Left lung (tissue), 10 donors: ENCODE measurements around the gene LRRC23. TPM values are rescaled to one million over a fixed set of nuclear protein-coding genes. Genes with fewer than 3 reads are reported as not detected.
"Not testable (repeated sequence)": the region's sequence is repeated elsewhere in the genome, so short reads cannot be mapped to it uniquely, and the experiment has no call there.

ENCODE experiments used
- ATAC-seq: fragments of 200-7000 bp; cut with Tn5 transposase; one replicate; pipeline ENCODE4 v1.9.1; 2020; ENCODE audit warnings: moderate library complexity
- DNase-seq, 4 donors: peaks; one replicate each; pipeline ENCODE4 v3.0.0-alpha.2; 2013 to 2020
- H3K27ac ChIP-seq, 2 donors: fragments of 200-600 bp; sonication (generic) in 1 of 2; one replicate each; pipeline versions ENCODE4 v1.5.0 to v1.8.0; 2020 to 2021
- H3K27me3 ChIP-seq, 2 donors: fragments of 200-600 bp; sonication (generic) in 1 of 2; one replicate each; pipeline versions ENCODE4 v1.5.0 to v1.8.0; 2020 to 2021
- H3K36me3 ChIP-seq, 2 donors: fragments of 200-600 bp; sonication (generic) in 1 of 2; one replicate each; pipeline versions ENCODE4 v1.5.0 to v1.8.0; 2020 to 2021
- H3K4me1 ChIP-seq, 2 donors: fragments of 200-600 bp; one replicate each; pipeline ENCODE4 v1.8.0; 2021
- H3K4me3 ChIP-seq, 2 donors: fragments of 200-600 bp; sonication (generic) in 1 of 2; one replicate each; pipeline versions ENCODE4 v1.5.0 to v1.8.0; 2020 to 2021; ENCODE audit warnings: mild to moderate bottlenecking in 1 of 2
- H3K9me3 ChIP-seq, 2 donors: fragments of 200-600 bp; sonication (generic) in 1 of 2; one replicate each; pipeline versions ENCODE4 v1.5.0 to v1.8.0; 2020 to 2021
- CTCF ChIP-seq, 2 donors: fragments of 200-600 bp; sonication (generic) in 1 of 2; IDR thresholded peaks; one replicate each; pipeline versions ENCODE4 v1.5.0 to v1.8.0; 2021; ENCODE audit warnings: antibody characterized with exemption in 2 of 2
- intact Hi-C, 2 donors: fragments of 100-400 bp; cut with DNase I; formaldehyde crosslinking; loops; one replicate each; pipeline versions ENCODE4 v1.11.2 to v1.14.2; 2022
- polyA plus RNA-seq, 6 donors: library from polyadenylated mRNA; unstranded; fragments of 120-200 nt; gene quantifications; one replicate each; pipeline ENCODE4 v1.2.1, GENCODE V29; 2013; ENCODE audit not compliant: insufficient read length in 6 of 6
- total RNA-seq, 2 donors: library from RNA; stranded (reverse); fragmentation: NEBNext Ultra II Directional; extraction: Animal tissue kit (Norgen Biotek cat#: 25700); gene quantifications; one replicate each; pipeline ENCODE4 v1.2.1, GENCODE V29; 2021
- donor health status: DM: no; HTN: yes; CAD: no.
- donor health status: DM: no; HTN: no; CAD: no.

The LRRC23 gene
- total and polyA plus RNA-seq, 8 donors = 11.0 to 36.8 (median 22.1) TPM

- TF ChIP-seq CTCF (IDR thresholded peaks at IDR 0.05) = no peak
- no peak overlapping the region for H3K4me3 ChIP-seq
- peaks cover 9 to 36% of the 10 kb centered on the region in 2 donors for H3K4me1 ChIP-seq
- no peaks in the 10 kb centered on the region for H3K27me3 ChIP-seq
- H3K36me3 ChIP-seq = peaks cover 0 to 37% of the 10 kb centered on the region in 2 donors
- DNase-seq (peak in 1 of 4 donors; percentile 66), ATAC-seq (peak; percentile 21)
- intact Hi-C loops = no loop called here
- H3K9me3 ChIP-seq = no peaks in the 10 kb centered on the region
- peak overlapping the region; percentile 71 to 83 for H3K27ac ChIP-seq
Observed at GRCh38 chr12:6887460-6887859, 17.2 kb upstream of the LRRC23 start.

DNA sequence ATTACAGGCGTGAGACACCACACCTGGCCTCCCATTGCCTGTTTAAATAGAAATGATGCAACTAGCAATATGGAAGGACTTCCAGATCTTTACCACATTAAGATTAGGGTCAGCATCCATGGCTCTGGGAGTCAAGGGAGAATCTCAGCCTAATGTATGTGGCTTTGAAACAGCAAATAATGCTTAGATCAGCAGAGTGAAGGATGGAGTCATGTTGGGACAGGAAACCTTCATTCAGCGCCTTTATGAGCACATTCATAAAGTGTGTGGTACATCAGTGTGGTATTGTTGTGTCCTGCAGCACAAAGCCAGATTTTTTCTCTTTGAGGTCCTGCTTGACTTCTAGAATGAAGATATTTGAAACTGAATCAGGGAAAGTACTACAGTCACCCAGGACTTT is 16.3 kb upstream of the LRRC23 start:
- Histone ChIP-seq H3K27ac (no peak overlapping the region), H3K9me3 (no peaks in the 10 kb centered on the region), H3K27me3 (no peaks in the 10 kb centered on the region), H3K4me1 (peaks cover 9 to 36% of the 10 kb centered on the region in 2 donors), H3K36me3 (peaks cover 0 to 28% of the 10 kb centered on the region in 2 donors), H3K4me3 (no peak overlapping the region)
- ATAC-seq (no peak), DNase-seq (no peak)
- intact Hi-C loops = no loop called here
- TF ChIP-seq CTCF (IDR thresholded peaks at IDR 0.05) = no peak

- peak in 1 of 4 donors; percentile 2 for DNase-seq
- H3K9me3 ChIP-seq, ATAC-seq, H3K4me3 ChIP-seq, H3K27me3 ChIP-seq, H3K27ac ChIP-seq, intact Hi-C loops: not testable (repeated sequence)
- Histone ChIP-seq H3K4me1 (peaks cover 9 to 36% of the 10 kb centered on the region in 2 donors), H3K36me3 (peaks cover 0 to 23% of the 10 kb centered on the region in 2 donors)
Observed at GRCh38 chr12:6888794-6889193, 15.8 kb upstream of the LRRC23 start.

GRCh38 chr12:6889775-6890573 is 14.6 kb upstream of the LRRC23 start:
- H3K27ac ChIP-seq = peak overlapping the region; percentile 94
- ATAC-seq, intact Hi-C loops, H3K9me3 ChIP-seq, H3K27me3 ChIP-seq: not testable (repeated sequence)
- peaks cover 9 to 39% of the 10 kb centered on the region in 2 donors for H3K4me1 ChIP-seq
- peak in 1 of 4 donors; percentile 29 for DNase-seq
- peaks cover 0 to 12% of the 10 kb centered on the region in 2 donors for H3K36me3 ChIP-seq
- H3K4me3 ChIP-seq = peak overlapping the region in 1 of 2 donors; percentile 43

DNA sequence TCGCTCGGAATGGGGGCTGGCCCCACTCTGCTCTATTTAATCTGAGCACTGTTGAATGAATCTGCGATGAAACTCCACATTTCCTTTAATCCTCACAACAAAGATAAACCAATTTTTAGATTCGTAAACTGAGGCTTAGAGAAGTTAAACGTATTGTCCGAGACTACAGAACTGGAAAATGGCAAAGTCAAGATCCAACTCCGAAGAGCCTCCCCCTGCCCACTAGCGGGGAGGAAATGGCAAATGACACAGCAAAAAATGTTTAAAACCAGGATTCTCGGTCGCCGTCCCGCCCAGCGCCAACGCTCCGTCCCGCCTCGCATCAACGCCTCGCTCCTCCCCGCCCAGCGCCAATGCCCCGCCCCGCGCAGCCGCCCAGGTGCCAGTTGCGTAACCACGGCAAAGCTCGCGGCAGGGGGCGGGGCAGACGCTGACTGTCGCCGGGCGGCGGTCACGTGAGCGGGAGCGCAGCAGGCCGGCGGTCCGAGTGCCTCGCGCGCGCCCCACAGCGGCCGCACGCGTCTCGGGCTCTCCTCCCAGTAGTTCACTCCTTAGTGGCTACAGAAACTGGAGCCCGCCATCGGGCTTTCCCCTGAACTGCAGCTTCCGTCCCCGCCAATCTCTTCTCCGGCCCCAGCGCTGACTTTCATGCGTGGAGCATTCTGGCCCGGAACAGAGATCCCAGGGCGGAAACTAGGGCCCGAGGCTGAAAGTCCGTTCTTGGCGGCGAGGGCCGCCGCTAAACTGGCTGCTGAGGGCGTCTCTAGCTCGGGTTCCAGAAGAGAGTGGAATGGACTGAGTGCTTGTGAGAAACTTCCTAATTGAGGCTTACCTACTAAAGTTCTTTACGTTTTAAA is 13.6 kb upstream of the LRRC23 start:
- DNase-seq (peak; percentile 97 to 100 (median 98)), ATAC-seq (peak; percentile 98)
- intact Hi-C loops = no loop called here
- TF ChIP-seq CTCF (IDR thresholded peaks at IDR 0.05) = peak; percentile 86 to 94
- Histone ChIP-seq H3K9me3 (no peaks in the 10 kb centered on the region), H3K36me3 (peaks cover 0 to 5% of the 10 kb centered on the region in 2 donors), H3K4me1 (peaks cover 9 to 34% of the 10 kb centered on the region in 2 donors), H3K27ac (peak overlapping the region; percentile 94), H3K4me3 (peak overlapping the region; percentile 41 to 43), H3K27me3 (no peaks in the 10 kb centered on the region)

- DNase-seq (peak in 1 of 4 donors; percentile 30), ATAC-seq (peak; percentile 1)
- H3K27ac ChIP-seq = peak overlapping the region; percentile 94
- H3K4me3 ChIP-seq = peak overlapping the region; percentile 41 to 43
- peaks cover 9 to 34% of the 10 kb centered on the region in 2 donors for H3K4me1 ChIP-seq
- no peak for TF ChIP-seq CTCF (IDR thresholded peaks at IDR 0.05)
- intact Hi-C loops = no loop called here
- no peaks in the 10 kb centered on the region for H3K27me3 ChIP-seq
- no peaks in the 10 kb centered on the region for H3K9me3 ChIP-seq
- H3K36me3 ChIP-seq = peaks cover 0 to 5% of the 10 kb centered on the region in 2 donors
Observed at GRCh38 chr12:6891646-6892001, 13.0 kb upstream of the LRRC23 start.

DNA sequence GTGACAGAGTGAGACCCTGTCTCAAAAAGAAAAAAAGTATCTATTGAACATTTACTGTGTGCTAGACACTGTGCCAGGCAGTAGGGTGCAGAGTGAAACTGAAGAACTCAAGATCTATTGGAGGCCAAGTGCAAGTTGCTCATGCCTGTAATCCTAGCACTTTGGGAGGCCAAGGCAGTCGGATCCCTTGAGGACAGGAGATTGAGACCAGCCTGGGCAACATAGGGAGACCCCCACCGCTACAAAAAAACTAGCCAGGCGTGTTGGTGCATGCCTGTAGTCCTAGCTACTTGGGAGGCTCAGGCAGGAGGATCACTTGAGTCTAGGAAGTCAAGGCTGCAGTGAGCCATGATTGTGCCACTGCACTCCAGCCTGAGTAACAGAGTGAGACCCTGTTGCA is 11.9 kb upstream of the LRRC23 start:
- H3K27ac ChIP-seq, H3K36me3 ChIP-seq, ATAC-seq, H3K9me3 ChIP-seq, intact Hi-C loops, H3K4me3 ChIP-seq, H3K27me3 ChIP-seq: not testable (repeated sequence)
- H3K4me1 ChIP-seq = peaks cover 9 to 27% of the 10 kb centered on the region in 2 donors
- peak in 1 of 4 donors; percentile 13 for DNase-seq
